GM12891 (cell line): Measurements from ENCODE around the gene LYZL4.

ENCODE experiments used
- DNase-seq: peaks from one replicate; pipeline ENCODE4 v3.0.0; 2011; ENCODE audit warnings: low spot score; ENCODE audit not compliant: insufficient read length
- FAIRE-seq: peaks from 2 replicates; lab custom pipeline; 2011; peaks lifted over from hg19 to GRCh38; lab: Jason Lieb, UNC
- PAX5 ChIP-seq: IDR thresholded peaks from 2 replicates; pipeline ENCODE4 v1.6.1; 2011; ENCODE audit warnings: low read length, moderate library complexity, mild to moderate bottlenecking; ENCODE audit not compliant: insufficient read depth, severe bottlenecking
- POLR2A ChIP-seq: IDR thresholded peaks from 2 replicates; pipeline ENCODE4 v1.6.1; 2011; ENCODE audit warnings: low read depth, low read length, control low read depth
- POLR2AphosphoS5 ChIP-seq: IDR thresholded peaks from 2 replicates; pipeline ENCODE4 v1.6.1; 2011; ENCODE audit warnings: low read depth, low read length, control low read depth
- POU2F2 ChIP-seq: IDR thresholded peaks from 2 replicates; pipeline ENCODE4 v1.6.1; 2011; ENCODE audit warnings: low read depth, mild to moderate bottlenecking, control low read depth, low read length, moderate library complexity
- SPI1 ChIP-seq: IDR thresholded peaks from 2 replicates; pipeline ENCODE4 v1.6.1; 2011; ENCODE audit warnings: low read depth, low read length, control low read depth
- TAF1 ChIP-seq: IDR thresholded peaks from 2 replicates; pipeline ENCODE4 v1.6.1; 2011; ENCODE audit warnings: low read depth, low read length, control low read depth

The LYZL4 gene

DNA sequence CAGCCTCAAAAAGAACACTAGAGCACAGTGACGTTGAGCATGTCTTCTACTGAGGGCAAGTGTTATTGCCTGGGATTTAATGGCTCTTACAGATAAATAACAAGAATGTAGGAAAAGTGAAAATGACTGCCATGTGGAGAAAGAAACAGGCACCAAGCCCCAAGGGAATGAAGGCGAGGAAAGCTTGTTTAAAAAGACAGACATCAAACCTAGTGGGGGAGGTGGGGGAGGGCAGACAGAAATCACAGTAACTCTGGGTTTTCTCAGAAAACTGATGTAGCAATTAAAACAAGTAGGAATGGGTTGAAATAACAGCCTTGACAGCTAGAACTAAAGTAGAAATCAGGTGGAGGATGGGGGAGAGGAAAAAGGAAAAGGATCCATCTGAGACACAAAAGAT is 18.4 kb upstream of the LYZL4 start:
- no peak for DNase-seq
- no peak for FAIRE-seq
- TF ChIP-seq PAX5 = no peak
- no peak for TF ChIP-seq POLR2AphosphoS5
- no peak for TF ChIP-seq POLR2A
- no peak for TF ChIP-seq TAF1
- no peak for TF ChIP-seq SPI1
- no peak for TF ChIP-seq POU2F2

GRCh38 chr3:42425736-42426407 is 15.5 kb upstream of the LYZL4 start:
- FAIRE-seq = no peak
- DNase-seq = no peak
- TF ChIP-seq PAX5 = no peak
- no peak for TF ChIP-seq TAF1
- no peak for TF ChIP-seq POU2F2
- no peak for TF ChIP-seq POLR2A
- no peak for TF ChIP-seq SPI1
- TF ChIP-seq POLR2AphosphoS5 = no peak

DNA sequence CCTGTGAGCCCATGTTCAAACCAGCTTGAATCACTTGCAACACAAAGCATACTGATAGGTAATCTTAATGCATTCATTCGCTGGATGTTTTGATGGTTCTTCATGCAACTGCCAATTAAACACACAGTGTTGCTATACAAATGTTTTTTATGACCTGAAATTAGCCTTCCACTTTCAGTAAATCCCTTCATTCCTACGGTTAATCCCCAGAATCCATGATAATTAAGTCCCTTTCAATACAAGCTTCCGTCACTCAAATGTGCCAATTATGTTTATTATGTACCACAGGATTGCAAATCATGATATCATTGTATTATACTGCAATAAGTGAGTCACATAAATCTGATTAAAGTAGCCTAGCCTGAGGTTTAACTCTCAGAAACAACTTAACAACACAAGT is 14.5 kb upstream of the LYZL4 start:
- no peak for DNase-seq
- no peak for FAIRE-seq
- TF ChIP-seq PAX5 (no peak), SPI1 (no peak), TAF1 (no peak), POLR2AphosphoS5 (no peak), POLR2A (no peak), POU2F2 (no peak)

GRCh38 chr3:42421818-42422796 is 11.7 kb upstream of the LYZL4 start:
- DNase-seq = no peak
- no peak for FAIRE-seq
- TF ChIP-seq POLR2A (no peak), POU2F2 (no peak), POLR2AphosphoS5 (no peak), SPI1 (no peak), PAX5 (no peak), TAF1 (no peak)

DNA sequence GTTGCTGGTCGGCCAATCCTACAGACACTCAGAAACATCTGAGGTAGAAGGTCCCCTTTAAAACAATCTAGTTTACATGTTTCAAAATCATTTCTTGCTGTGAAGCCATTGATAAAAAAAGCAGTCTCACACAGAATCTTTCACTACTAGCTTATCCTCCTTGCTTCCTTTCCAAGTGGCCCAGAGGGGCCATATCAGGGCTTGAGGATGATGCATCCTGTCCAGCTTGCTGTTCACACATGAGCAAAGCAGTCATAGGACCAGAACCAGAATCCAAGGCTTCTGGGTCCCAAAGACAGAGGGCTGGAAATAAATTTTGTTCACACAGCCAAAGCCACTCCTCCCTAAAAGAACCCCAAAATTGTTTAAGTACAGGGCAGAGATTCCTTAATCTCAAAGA is 9.2 kb upstream of the LYZL4 start:
- no peak for DNase-seq
- TF ChIP-seq POLR2A = no peak
- TF ChIP-seq POU2F2 = no peak
- TF ChIP-seq SPI1 = no peak
- TF ChIP-seq POLR2AphosphoS5 = no peak
- TF ChIP-seq TAF1 = no peak
- TF ChIP-seq PAX5 = no peak
- FAIRE-seq = no peak

DNA sequence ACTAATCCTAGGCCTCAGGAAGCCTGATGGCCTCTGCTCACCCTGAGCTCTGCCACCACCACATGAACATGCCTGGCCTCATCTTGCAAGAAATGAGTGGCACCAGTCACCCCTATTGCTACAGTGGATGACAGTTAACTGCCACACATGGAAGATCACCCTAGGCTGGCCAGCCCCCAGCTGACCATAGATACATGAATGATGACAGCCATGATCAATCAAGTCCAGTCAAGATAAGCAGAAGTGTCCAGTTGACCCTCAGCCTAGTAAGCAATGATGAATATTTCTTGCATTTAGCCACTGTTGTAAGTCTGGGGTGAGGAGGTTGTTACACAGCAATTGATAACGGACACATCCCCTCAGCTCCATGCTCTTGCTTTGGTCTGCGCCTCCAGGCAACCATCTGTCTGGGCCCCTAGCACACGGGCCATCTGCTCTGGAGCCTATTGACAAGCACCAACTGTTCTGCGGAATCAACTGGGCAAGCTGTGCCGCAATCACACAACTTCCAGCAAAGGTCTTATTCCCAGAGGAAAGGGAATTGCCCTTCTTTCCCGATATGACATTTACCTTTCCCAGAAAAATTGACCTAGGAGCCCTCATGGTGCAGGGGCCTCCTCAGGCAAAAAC is 2.2 kb upstream of the LYZL4 start:
- no peak for DNase-seq
- FAIRE-seq = no peak
- TF ChIP-seq POU2F2 (no peak), SPI1 (no peak), POLR2AphosphoS5 (no peak)

GRCh38 chr3:42411429-42411828 is 1.0 kb upstream of the LYZL4 start:
- no peak for TF ChIP-seq POLR2A
- no peak for TF ChIP-seq TAF1
- TF ChIP-seq SPI1 = no peak
- no peak for TF ChIP-seq POLR2AphosphoS5
- no peak for TF ChIP-seq POU2F2
- TF ChIP-seq PAX5 = no peak
- no peak for FAIRE-seq
- DNase-seq = no peak

- FAIRE-seq (no peak), DNase-seq (no peak)
- TF ChIP-seq SPI1 = no peak
- no peak for TF ChIP-seq POU2F2
- TF ChIP-seq POLR2AphosphoS5 = no peak
- TF ChIP-seq PAX5 = no peak
- TF ChIP-seq POLR2A = no peak
- TF ChIP-seq TAF1 = no peak
Measured at GRCh38 chr3:42408156-42408555, 2.3 kb downstream of the LYZL4 start.

DNA sequence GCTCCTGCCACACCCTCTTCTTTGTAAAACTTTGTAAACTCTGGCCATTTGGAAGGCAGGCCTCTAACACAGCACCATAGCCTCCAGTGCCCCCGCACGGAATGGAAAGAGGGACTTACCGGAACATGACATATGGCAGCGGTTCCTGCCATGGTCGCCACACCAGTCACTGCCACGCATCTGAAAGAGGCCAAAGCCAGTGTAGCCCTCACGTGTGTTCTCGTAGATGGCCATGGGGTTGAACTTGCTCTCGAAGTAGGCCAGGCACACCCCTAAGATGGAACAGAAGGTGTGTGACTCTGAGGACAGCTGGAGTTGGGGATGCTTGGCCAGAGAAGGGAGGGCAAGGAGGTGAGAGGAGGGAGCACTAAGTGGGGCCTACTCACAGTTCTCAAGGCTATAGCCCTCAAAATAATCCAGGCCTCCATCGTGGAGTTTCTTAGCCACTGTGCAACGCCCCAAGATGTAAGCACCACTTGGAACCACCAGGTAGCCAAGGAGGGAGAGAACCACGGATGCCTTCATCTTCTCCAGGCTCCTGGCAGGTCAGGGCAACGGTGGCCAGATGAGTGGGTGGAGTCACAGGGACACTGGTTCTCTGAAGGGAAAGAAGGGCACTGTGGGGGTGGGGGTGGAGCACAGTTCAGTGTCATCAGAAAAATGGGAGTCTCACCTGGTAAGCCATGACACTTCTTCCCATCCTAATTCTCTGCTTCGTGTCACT is 3.5 kb downstream of the LYZL4 start:
- TF ChIP-seq POLR2A = no peak
- no peak for TF ChIP-seq POLR2AphosphoS5
- TF ChIP-seq POU2F2 = no peak
- no peak for TF ChIP-seq TAF1
- no peak for TF ChIP-seq SPI1
- no peak for TF ChIP-seq PAX5
- no peak for FAIRE-seq
- no peak for DNase-seq
